HUES6 (cell line): ENCODE data around the gene HUWE1.

ENCODE experiments used
- H3K27ac ChIP-seq: 2 replicates; pipeline ENCODE4 v1.7.0; 2013; ENCODE audit warnings: low read depth, mild to moderate bottlenecking, low read length, inconsistent platforms
- H3K27me3 ChIP-seq: 2 replicates; pipeline ENCODE4 v1.6.1; 2013; ENCODE audit warnings: low read length; ENCODE audit not compliant: control insufficient read depth, insufficient read depth
- H3K36me3 ChIP-seq: 2 replicates; pipeline ENCODE4 v1.6.1; 2013; ENCODE audit warnings: low read length; ENCODE audit not compliant: control insufficient read depth, insufficient read depth
- H3K4me1 ChIP-seq: 2 replicates; pipeline ENCODE4 v1.6.1; 2013; ENCODE audit warnings: low read length; ENCODE audit not compliant: control insufficient read depth, insufficient read depth
- H3K4me3 ChIP-seq: 2 replicates; pipeline ENCODE4 v1.5.1; 2013; ENCODE audit warnings: low read depth, low read length
- H3K9ac ChIP-seq: one replicate; pipeline ENCODE4 v1.6.1; 2013; ENCODE audit warnings: mild to moderate bottlenecking, low read length
- H3K9me3 ChIP-seq: 2 replicates; pipeline ENCODE4 v1.6.1; 2013; ENCODE audit warnings: low read depth, low read length; ENCODE audit not compliant: control insufficient read depth, insufficient read depth

HUWE1 gene

GRCh38 chrX:53621418-53621986 is 65.0 kb downstream of the HUWE1 start:
- H3K27me3 ChIP-seq: no peaks in the 10 kb centered on the region
- no peak overlapping the region for H3K4me3 ChIP-seq
- H3K27ac ChIP-seq: no peak overlapping the region
- no peak overlapping the region for H3K9ac ChIP-seq
- H3K9me3 ChIP-seq: peaks cover 4% of the 10 kb centered on the region; the same call in 1 of the 2 replicates
- H3K36me3 ChIP-seq: peaks cover 95% of the 10 kb centered on the region
- no peaks in the 10 kb centered on the region for H3K4me1 ChIP-seq

GRCh38 chrX:53616946-53617345 is 69.6 kb downstream of the HUWE1 start:
- no peak overlapping the region for H3K4me3 ChIP-seq
- no peaks in the 10 kb centered on the region for H3K27me3 ChIP-seq
- no peak overlapping the region for H3K27ac ChIP-seq
- H3K36me3 ChIP-seq: peaks cover 97% of the 10 kb centered on the region
- no peaks in the 10 kb centered on the region for H3K4me1 ChIP-seq
- no peak overlapping the region for H3K9ac ChIP-seq
- peaks cover 2% of the 10 kb centered on the region; the same call in 1 of the 2 replicates for H3K9me3 ChIP-seq

GRCh38 chrX:53606456-53606855 is 80.1 kb downstream of the HUWE1 start:
- H3K36me3 ChIP-seq: peaks cover 93% of the 10 kb centered on the region
- no peaks in the 10 kb centered on the region for H3K27me3 ChIP-seq
- no peaks in the 10 kb centered on the region; the same call in 1 of the 2 replicates for H3K9me3 ChIP-seq
- H3K4me3 ChIP-seq: no peak overlapping the region
- no peaks in the 10 kb centered on the region for H3K4me1 ChIP-seq
- H3K27ac ChIP-seq: no peak overlapping the region
- H3K9ac ChIP-seq: no peak overlapping the region

GRCh38 chrX:53605004-53605403 is 81.5 kb downstream of the HUWE1 start:
- Histone ChIP-seq H3K36me3 (peaks cover 93% of the 10 kb centered on the region), H3K9me3 (no peaks in the 10 kb centered on the region; the same call in 1 of the 2 replicates), H3K27me3 (no peaks in the 10 kb centered on the region), H3K4me1 (no peaks in the 10 kb centered on the region), H3K9ac (no peak overlapping the region), H3K27ac (no peak overlapping the region), H3K4me3 (no peak overlapping the region)

GRCh38 chrX:53599781-53600396 is 86.6 kb downstream of the HUWE1 start:
- Histone ChIP-seq H3K27ac (no peak overlapping the region), H3K9ac (no peak overlapping the region), H3K4me3 (no peak overlapping the region), H3K9me3 (no peaks in the 10 kb centered on the region), H3K27me3 (no peaks in the 10 kb centered on the region), H3K36me3 (peaks cover 92% of the 10 kb centered on the region), H3K4me1 (no peaks in the 10 kb centered on the region)

GRCh38 chrX:53598169-53598568 is 88.3 kb downstream of the HUWE1 start:
- Histone ChIP-seq H3K9ac (no peak overlapping the region), H3K4me1 (no peaks in the 10 kb centered on the region), H3K27ac (no peak overlapping the region), H3K36me3 (peaks cover 90% of the 10 kb centered on the region), H3K27me3 (no peaks in the 10 kb centered on the region), H3K4me3 (no peak overlapping the region), H3K9me3 (peaks cover 2% of the 10 kb centered on the region; the same call in 1 of the 2 replicates)

- Histone ChIP-seq H3K9ac (no peak overlapping the region), H3K4me1 (no peaks in the 10 kb centered on the region), H3K36me3 (peaks cover 93% of the 10 kb centered on the region), H3K4me3 (no peak overlapping the region), H3K27ac (no peak overlapping the region), H3K27me3 (no peaks in the 10 kb centered on the region), H3K9me3 (peaks cover 2% of the 10 kb centered on the region; the same call in 1 of the 2 replicates)
Measured at GRCh38 chrX:53595266-53595810, 91.2 kb downstream of the HUWE1 start.

GRCh38 chrX:53594354-53594753 is 92.2 kb downstream of the HUWE1 start:
- peaks cover 93% of the 10 kb centered on the region for H3K36me3 ChIP-seq
- no peaks in the 10 kb centered on the region for H3K27me3 ChIP-seq
- H3K4me1 ChIP-seq: no peaks in the 10 kb centered on the region
- H3K9ac ChIP-seq: no peak overlapping the region
- peaks cover 2% of the 10 kb centered on the region; the same call in 1 of the 2 replicates for H3K9me3 ChIP-seq
- H3K27ac ChIP-seq: no peak overlapping the region
- H3K4me3 ChIP-seq: no peak overlapping the region

GRCh38 chrX:53587795-53588420 is 98.6 kb downstream of the HUWE1 start:
- Histone ChIP-seq H3K4me3 (no peak overlapping the region), H3K27me3 (no peaks in the 10 kb centered on the region; the same call in 1 of the 2 replicates), H3K9ac (no peak overlapping the region), H3K4me1 (no peaks in the 10 kb centered on the region), H3K27ac (no peak overlapping the region), H3K9me3 (peaks cover 10% of the 10 kb centered on the region; the same call in 1 of the 2 replicates), H3K36me3 (peaks cover 100% of the 10 kb centered on the region)

GRCh38 chrX:53584891-53585290 is 101.6 kb downstream of the HUWE1 start:
- Histone ChIP-seq H3K9me3 (peaks cover 16% of the 10 kb centered on the region), H3K4me3 (no peak overlapping the region), H3K36me3 (peaks cover 100% of the 10 kb centered on the region), H3K4me1 (no peaks in the 10 kb centered on the region), H3K27me3 (no peaks in the 10 kb centered on the region; the same call in 1 of the 2 replicates), H3K9ac (no peak overlapping the region), H3K27ac (no peak overlapping the region)

- Histone ChIP-seq H3K4me1 (no peaks in the 10 kb centered on the region), H3K27me3 (no peaks in the 10 kb centered on the region; the same call in 1 of the 2 replicates), H3K9ac (no peak overlapping the region), H3K9me3 (peaks cover 16% of the 10 kb centered on the region), H3K36me3 (peaks cover 87% of the 10 kb centered on the region), H3K27ac (no peak overlapping the region), H3K4me3 (no peak overlapping the region)
Measured at GRCh38 chrX:53583571-53583970, 102.9 kb downstream of the HUWE1 start.
